GM10248 (cell line): ENCODE measurements around the gene PLCH1.

Source experiments
- CTCF ChIA-PET: fragments of 300-600 bp; sonication (Branson Sonifier 250); formaldehyde crosslinking; extraction: SDS; loops from one replicate; lab custom pipeline; 2021; ENCODE audit warnings: antibody characterized with exemption; lab: Yijun Ruan, JAX
- POLR2A ChIA-PET: fragments of 350-650 bp; sonication (Branson Sonifier 250); formaldehyde crosslinking; extraction: SDS; loops from one replicate; lab custom pipeline; 2020; ENCODE audit warnings: antibody characterized with exemption; lab: Yijun Ruan, JAX
- DNase-seq: peaks from one replicate; pipeline ENCODE4 v3.0.0; 2012; ENCODE audit errors: extremely low spot score
- TF ChIP-seq, protein P1 (sequence below): IDR thresholded peaks from 2 replicates; pipeline ENCODE4 v1.5.1; 2012; ENCODE audit warnings: mild to moderate bottlenecking, low read depth; ENCODE audit errors: extremely low read depth, missing control alignments, control extremely low read depth

PLCH1 gene

GRCh38 chr3:155491696-155492095 is 253.2 kb downstream of the PLCH1 start:
- TF ChIP-seq, protein P1, sequence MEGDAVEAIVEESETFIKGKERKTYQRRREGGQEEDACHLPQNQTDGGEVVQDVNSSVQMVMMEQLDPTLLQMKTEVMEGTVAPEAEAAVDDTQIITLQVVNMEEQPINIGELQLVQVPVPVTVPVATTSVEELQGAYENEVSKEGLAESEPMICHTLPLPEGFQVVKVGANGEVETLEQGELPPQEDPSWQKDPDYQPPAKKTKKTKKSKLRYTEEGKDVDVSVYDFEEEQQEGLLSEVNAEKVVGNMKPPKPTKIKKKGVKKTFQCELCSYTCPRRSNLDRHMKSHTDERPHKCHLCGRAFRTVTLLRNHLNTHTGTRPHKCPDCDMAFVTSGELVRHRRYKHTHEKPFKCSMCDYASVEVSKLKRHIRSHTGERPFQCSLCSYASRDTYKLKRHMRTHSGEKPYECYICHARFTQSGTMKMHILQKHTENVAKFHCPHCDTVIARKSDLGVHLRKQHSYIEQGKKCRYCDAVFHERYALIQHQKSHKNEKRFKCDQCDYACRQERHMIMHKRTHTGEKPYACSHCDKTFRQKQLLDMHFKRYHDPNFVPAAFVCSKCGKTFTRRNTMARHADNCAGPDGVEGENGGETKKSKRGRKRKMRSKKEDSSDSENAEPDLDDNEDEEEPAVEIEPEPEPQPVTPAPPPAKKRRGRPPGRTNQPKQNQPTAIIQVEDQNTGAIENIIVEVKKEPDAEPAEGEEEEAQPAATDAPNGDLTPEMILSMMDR: no peak
- ChIA-PET CTCF (no interaction called here), POLR2A (no interaction called here)
- no peak for DNase-seq

DNA sequence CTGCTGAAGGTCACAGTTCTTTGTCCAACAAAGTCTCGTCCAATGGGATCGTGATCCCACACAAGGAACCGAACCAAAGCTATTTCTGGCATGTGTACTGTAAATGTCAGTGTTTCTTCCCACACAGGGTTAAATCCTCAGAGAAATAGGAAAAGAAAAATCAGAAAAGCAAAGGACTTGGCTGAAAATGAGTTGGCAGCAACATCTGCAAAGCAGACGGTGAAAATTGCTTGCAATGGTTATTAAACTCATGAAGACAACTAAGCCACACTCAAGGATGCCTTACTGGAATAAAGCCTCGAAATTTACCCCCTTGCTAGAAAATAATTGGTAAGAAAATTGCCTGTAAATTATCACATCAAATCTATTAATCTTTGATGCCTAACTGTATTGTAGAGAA is 256.2 kb downstream of the PLCH1 start:
- CTCF ChIA-PET: interaction anchor here (1.0 kb wide), 1 partner anchor 13 kb away, joined by 3 read pairs; no protein-coding TSS in a partner anchor

DNA sequence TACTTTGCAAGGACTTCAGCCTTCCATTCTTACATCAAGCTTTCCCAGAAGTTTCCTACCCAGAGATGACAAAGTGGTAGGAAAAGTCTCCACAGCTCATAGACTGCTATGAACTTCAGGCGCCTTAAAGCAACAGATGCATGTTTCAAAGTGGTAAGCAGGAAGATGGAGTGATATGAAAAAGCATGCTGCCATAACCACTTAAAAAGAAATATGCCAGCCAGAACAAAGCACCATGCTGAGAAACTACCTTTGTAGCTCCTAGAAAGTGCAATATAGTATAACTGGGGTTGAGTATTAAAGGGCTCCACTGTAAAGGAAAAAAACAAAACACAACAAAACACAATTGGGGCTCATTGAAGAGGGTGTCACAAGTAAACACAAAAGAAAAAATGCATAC is 259.0 kb downstream of the PLCH1 start:
- TF ChIP-seq, protein P1: no peak
- ChIA-PET CTCF (no interaction called here), POLR2A (no interaction called here)
- DNase-seq: no peak

More for the DNA sequence above, 256.2 kb downstream of the PLCH1 start:
- DNase-seq: no peak
- POLR2A ChIA-PET: no interaction called here
- TF ChIP-seq, protein P1: no peak

- CTCF ChIA-PET: no interaction called here
- POLR2A ChIA-PET: no interaction called here
- DNase-seq: no peak
- TF ChIP-seq, protein P1: no peak
Observed at GRCh38 chr3:155481591-155481990, 263.3 kb downstream of the PLCH1 start.

- DNase-seq: no peak
- TF ChIP-seq, protein P1: no peak
- ChIA-PET POLR2A (no interaction called here), CTCF (no interaction called here)
Observed at GRCh38 chr3:155481089-155481488, 263.8 kb downstream of the PLCH1 start.

GRCh38 chr3:155465664-155466063 is 279.2 kb downstream of the PLCH1 start:
- TF ChIP-seq, protein P1: no peak
- ChIA-PET POLR2A (no interaction called here), CTCF (no interaction called here)
- DNase-seq: no peak
